H1 (cell line): ENCODE data around the gene OR6K6. TPM values are rescaled to one million over a fixed set of nuclear protein-coding genes. Genes with fewer than 3 reads are reported as not detected.

Experiments
- CBX8 ChIP-seq: fragments of 300-800, 300-1000 bp; sonication (generic); IDR thresholded peaks from 2 replicates; pipeline ENCODE4 v1.7.1; 2016; ENCODE audit warnings: low read depth, low read length, borderline replicate concordance
- CTBP2 ChIP-seq: IDR thresholded peaks from 2 replicates; pipeline ENCODE4 v1.7.0; 2011; ENCODE audit warnings: borderline replicate concordance, mild to moderate bottlenecking, moderate library complexity, mixed read lengths, low read length; ENCODE audit not compliant: insufficient read depth, insufficient read length
- TBP ChIP-seq: IDR thresholded peaks from 2 replicates; pipeline ENCODE4 v1.6.1; 2011; ENCODE audit warnings: low read depth, low read length, improper control_type of control experiment
- polyA plus RNA-seq, 7 experiments: library from polyadenylated mRNA; depleted of rRNA in 3 of 7; stranded (reverse) in 5 of 7; unstranded in 2 of 7; fragments of >200 nt in 5 of 7; fragments of 200-250 nt in 2 of 7; gene quantifications; 1 replicate in 5 of 7; 2 replicates in 1 of 7; 4 replicates in 1 of 7; pipeline versions ENCODE4 v1.2.1 to v1.2.3, GENCODE V29; 2011 to 2013; ENCODE audit warnings: missing spikeins in 2 of 7, mixed read lengths in 2 of 7
- total RNA-seq: library from RNA; stranded (reverse); fragmentation: NEBNext Ultra II Directional; extraction: Animal tissue kit (Norgen Biotek cat#: 25700); gene quantifications from 2 replicates; pipeline ENCODE4 v1.2.1, GENCODE V29; 2021
- TF ChIP-seq, protein P1 (sequence below): fragments of 300-600 bp; sonication (generic); IDR thresholded peaks from 2 replicates; pipeline ENCODE4 v1.7.1; 2012; ENCODE audit warnings: low read length, moderate library complexity, mild to moderate bottlenecking, inconsistent platforms; ENCODE audit not compliant: insufficient replicate concordance

The OR6K6 gene
- total and polyA plus RNA-seq, 2 of the 8 experiments (the other 6 are each of a cell fraction or from before 2014, with no cell fraction given) = not detected

- TF ChIP-seq, protein P1, sequence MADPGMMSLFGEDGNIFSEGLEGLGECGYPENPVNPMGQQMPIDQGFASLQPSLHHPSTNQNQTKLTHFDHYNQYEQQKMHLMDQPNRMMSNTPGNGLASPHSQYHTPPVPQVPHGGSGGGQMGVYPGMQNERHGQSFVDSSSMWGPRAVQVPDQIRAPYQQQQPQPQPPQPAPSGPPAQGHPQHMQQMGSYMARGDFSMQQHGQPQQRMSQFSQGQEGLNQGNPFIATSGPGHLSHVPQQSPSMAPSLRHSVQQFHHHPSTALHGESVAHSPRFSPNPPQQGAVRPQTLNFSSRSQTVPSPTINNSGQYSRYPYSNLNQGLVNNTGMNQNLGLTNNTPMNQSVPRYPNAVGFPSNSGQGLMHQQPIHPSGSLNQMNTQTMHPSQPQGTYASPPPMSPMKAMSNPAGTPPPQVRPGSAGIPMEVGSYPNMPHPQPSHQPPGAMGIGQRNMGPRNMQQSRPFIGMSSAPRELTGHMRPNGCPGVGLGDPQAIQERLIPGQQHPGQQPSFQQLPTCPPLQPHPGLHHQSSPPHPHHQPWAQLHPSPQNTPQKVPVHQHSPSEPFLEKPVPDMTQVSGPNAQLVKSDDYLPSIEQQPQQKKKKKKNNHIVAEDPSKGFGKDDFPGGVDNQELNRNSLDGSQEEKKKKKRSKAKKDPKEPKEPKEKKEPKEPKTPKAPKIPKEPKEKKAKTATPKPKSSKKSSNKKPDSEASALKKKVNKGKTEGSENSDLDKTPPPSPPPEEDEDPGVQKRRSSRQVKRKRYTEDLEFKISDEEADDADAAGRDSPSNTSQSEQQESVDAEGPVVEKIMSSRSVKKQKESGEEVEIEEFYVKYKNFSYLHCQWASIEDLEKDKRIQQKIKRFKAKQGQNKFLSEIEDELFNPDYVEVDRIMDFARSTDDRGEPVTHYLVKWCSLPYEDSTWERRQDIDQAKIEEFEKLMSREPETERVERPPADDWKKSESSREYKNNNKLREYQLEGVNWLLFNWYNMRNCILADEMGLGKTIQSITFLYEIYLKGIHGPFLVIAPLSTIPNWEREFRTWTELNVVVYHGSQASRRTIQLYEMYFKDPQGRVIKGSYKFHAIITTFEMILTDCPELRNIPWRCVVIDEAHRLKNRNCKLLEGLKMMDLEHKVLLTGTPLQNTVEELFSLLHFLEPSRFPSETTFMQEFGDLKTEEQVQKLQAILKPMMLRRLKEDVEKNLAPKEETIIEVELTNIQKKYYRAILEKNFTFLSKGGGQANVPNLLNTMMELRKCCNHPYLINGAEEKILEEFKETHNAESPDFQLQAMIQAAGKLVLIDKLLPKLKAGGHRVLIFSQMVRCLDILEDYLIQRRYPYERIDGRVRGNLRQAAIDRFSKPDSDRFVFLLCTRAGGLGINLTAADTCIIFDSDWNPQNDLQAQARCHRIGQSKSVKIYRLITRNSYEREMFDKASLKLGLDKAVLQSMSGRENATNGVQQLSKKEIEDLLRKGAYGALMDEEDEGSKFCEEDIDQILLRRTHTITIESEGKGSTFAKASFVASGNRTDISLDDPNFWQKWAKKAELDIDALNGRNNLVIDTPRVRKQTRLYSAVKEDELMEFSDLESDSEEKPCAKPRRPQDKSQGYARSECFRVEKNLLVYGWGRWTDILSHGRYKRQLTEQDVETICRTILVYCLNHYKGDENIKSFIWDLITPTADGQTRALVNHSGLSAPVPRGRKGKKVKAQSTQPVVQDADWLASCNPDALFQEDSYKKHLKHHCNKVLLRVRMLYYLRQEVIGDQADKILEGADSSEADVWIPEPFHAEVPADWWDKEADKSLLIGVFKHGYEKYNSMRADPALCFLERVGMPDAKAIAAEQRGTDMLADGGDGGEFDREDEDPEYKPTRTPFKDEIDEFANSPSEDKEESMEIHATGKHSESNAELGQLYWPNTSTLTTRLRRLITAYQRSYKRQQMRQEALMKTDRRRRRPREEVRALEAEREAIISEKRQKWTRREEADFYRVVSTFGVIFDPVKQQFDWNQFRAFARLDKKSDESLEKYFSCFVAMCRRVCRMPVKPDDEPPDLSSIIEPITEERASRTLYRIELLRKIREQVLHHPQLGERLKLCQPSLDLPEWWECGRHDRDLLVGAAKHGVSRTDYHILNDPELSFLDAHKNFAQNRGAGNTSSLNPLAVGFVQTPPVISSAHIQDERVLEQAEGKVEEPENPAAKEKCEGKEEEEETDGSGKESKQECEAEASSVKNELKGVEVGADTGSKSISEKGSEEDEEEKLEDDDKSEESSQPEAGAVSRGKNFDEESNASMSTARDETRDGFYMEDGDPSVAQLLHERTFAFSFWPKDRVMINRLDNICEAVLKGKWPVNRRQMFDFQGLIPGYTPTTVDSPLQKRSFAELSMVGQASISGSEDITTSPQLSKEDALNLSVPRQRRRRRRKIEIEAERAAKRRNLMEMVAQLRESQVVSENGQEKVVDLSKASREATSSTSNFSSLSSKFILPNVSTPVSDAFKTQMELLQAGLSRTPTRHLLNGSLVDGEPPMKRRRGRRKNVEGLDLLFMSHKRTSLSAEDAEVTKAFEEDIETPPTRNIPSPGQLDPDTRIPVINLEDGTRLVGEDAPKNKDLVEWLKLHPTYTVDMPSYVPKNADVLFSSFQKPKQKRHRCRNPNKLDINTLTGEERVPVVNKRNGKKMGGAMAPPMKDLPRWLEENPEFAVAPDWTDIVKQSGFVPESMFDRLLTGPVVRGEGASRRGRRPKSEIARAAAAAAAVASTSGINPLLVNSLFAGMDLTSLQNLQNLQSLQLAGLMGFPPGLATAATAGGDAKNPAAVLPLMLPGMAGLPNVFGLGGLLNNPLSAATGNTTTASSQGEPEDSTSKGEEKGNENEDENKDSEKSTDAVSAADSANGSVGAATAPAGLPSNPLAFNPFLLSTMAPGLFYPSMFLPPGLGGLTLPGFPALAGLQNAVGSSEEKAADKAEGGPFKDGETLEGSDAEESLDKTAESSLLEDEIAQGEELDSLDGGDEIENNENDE = no peak
- TF ChIP-seq TBP (no peak), CBX8 (no peak), CTBP2 (no peak)
Observed at GRCh38 chr1:158706096-158706495, 48.4 kb upstream of the OR6K6 start (continued).
